SU-DHL-6 (cell line): ENCODE data around the gene CITED4.

Experiments
- H2AFZ ChIP-seq: fragments of 200-600 bp; sonication (generic); 2 replicates; pipeline ENCODE4 v1.6.1; 2014; ENCODE audit warnings: low read depth, mild to moderate bottlenecking, moderate library complexity, mixed read lengths, antibody characterized with exemption, low read length; ENCODE audit not compliant: severe bottlenecking
- H3F3A ChIP-seq: fragments of 200-600 bp; shearing (Covaris generic); 2 replicates; pipeline ENCODE4 v1.6.0; 2016; ENCODE audit warnings: antibody characterized with exemption, mild to moderate bottlenecking; ENCODE audit not compliant: insufficient read depth
- H3K27ac ChIP-seq: fragments of 200-600 bp; sonication (generic); 2 replicates; pipeline ENCODE4 v1.5.1; 2016; ENCODE audit warnings: low read depth, mild to moderate bottlenecking, low read length, moderate library complexity, mixed read lengths
- H3K27me3 ChIP-seq: fragments of 200-600 bp; sonication (generic), shearing (Covaris generic); 2 replicates; pipeline ENCODE4 v1.6.0; 2014; ENCODE audit warnings: mild to moderate bottlenecking, low read length
- H3K36me3 ChIP-seq: fragments of 200-600 bp; sonication (generic); 2 replicates; pipeline ENCODE4 v1.6.1; 2014; ENCODE audit warnings: mild to moderate bottlenecking, low read length, mixed read lengths
- H3K4me2 ChIP-seq: fragments of 300-600, 200-600 bp; shearing (Covaris generic), sonication (generic); 2 replicates; pipeline ENCODE4 v1.6.0; 2014; ENCODE audit warnings: low read length, low read depth, mild to moderate bottlenecking; ENCODE audit not compliant: poor library complexity, severe bottlenecking
- H3K4me3 ChIP-seq: fragments of 200-600 bp; sonication (generic); 2 replicates; pipeline ENCODE4 v1.5.1; 2014; ENCODE audit warnings: antibody characterized with exemption, low read length, mild to moderate bottlenecking, mixed read lengths; ENCODE audit not compliant: insufficient read depth, poor library complexity, severe bottlenecking
- H3K79me2 ChIP-seq: fragments of 200-600 bp; sonication (generic); 2 replicates; pipeline ENCODE4 v1.6.1; 2014; ENCODE audit warnings: mild to moderate bottlenecking, low read length, moderate library complexity; ENCODE audit not compliant: insufficient read depth
- H3K9ac ChIP-seq: fragments of 200-600 bp; sonication (generic); 2 replicates; pipeline ENCODE4 v1.7.0; 2014; ENCODE audit warnings: mild to moderate bottlenecking, low read length
- H3K9me2 ChIP-seq: fragments of 200-600 bp; sonication (generic); replicated peaks from 2 replicates; pipeline ENCODE4 v1.6.1; 2014; ENCODE audit warnings: low read length; ENCODE audit not compliant: insufficient read depth
- H3K9me3 ChIP-seq: fragments of 200-600 bp; sonication (generic); 2 replicates; pipeline ENCODE4 v1.6.1; 2014; ENCODE audit warnings: low read length, mixed read lengths; ENCODE audit not compliant: insufficient read depth
- H4K20me1 ChIP-seq: fragments of 200-600 bp; sonication (generic); 2 replicates; pipeline ENCODE4 v1.6.1; 2014; ENCODE audit warnings: low read depth, mild to moderate bottlenecking, antibody characterized with exemption, low read length, moderate library complexity, mixed read lengths
- CTCF ChIP-seq: fragments of 200-600 bp; sonication (generic); IDR thresholded peaks from one replicate; pipeline ENCODE4 v1.5.1; 2017; ENCODE audit warnings: antibody characterized with exemption, mild to moderate bottlenecking, low read length, moderate library complexity; ENCODE audit not compliant: insufficient read depth, poor library complexity, severe bottlenecking
- EZH2phosphoT487 ChIP-seq: fragments of 200-600 bp; sonication (generic), shearing (Covaris generic); conservative IDR thresholded peaks from 2 replicates; pipeline ENCODE4 v1.6.1; 2018; ENCODE audit warnings: mild to moderate bottlenecking, antibody characterized with exemption, low read length, moderate library complexity, mixed read lengths

The CITED4 gene

GRCh38 chr1:40825435-40825788, 36.8 kb downstream of the CITED4 start:
- no peak overlapping the region for H3K4me3 ChIP-seq
- no peaks in the 10 kb centered on the region for H3K36me3 ChIP-seq
- H3K79me2 ChIP-seq = no peaks in the 10 kb centered on the region
- no peaks in the 10 kb centered on the region for H3F3A ChIP-seq
- H3K9me3 ChIP-seq = no peaks in the 10 kb centered on the region
- H3K27ac ChIP-seq = no peak overlapping the region
- no peak overlapping the region for H3K4me2 ChIP-seq
- TF ChIP-seq EZH2phosphoT487 (no peak), CTCF (no peak)
- no peak overlapping the region for H3K9ac ChIP-seq
- H4K20me1 ChIP-seq = no peaks in the 10 kb centered on the region
- H3K27me3 ChIP-seq = no peaks in the 10 kb centered on the region
- no peak overlapping the region for H2AFZ ChIP-seq
- H3K9me2 ChIP-seq = no peaks in the 10 kb centered on the region

DNA sequence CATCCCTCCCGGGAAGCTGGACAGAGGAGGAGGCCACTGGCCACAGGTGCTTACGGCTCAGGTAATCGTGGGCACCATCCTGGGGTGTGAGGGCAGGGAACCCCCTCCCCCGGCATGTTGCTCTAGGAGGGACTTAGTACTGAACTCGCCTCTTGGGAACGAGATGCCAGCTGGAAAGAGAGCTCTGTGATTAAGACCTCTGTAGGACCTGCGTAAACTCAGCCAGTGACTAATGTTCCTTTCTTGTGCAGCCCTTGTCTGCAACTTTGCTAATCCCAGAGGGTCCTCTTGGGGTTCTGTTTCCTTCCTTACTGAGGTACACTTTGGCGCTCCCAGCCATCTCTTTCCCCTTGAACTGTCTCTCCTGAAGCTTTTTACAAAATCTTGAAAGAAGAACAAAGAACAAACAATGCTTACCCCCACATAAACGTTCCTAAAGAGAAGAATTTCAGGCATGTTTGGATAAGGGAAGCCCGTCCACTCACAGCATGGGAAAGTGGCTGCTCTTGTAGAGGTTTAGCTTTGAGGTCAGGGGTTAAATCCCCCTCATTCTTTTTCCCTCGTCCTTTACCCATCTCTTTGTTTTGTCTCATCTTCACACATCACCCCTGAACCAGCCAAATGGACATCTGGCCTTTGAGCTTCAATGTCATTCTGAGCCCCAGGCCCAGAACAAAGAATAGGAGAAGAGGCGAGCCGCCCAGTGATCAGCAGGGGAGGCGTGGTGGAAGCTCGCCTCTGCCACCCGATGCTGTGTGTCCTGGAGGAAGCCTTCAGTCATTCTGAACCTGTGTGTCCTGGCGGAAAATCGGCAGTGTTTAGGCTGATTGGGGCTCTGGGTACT, 37.4 kb downstream of the CITED4 start:
- H3K4me3 ChIP-seq = no peak overlapping the region
- H3K79me2 ChIP-seq = no peaks in the 10 kb centered on the region
- TF ChIP-seq EZH2phosphoT487 = no peak
- TF ChIP-seq CTCF = no peak
- no peak overlapping the region for H2AFZ ChIP-seq
- H3K9ac ChIP-seq = no peak overlapping the region
- H3K36me3 ChIP-seq = no peaks in the 10 kb centered on the region
- no peak overlapping the region for H3K4me2 ChIP-seq
- no peaks in the 10 kb centered on the region for H3K9me2 ChIP-seq
- H3K27ac ChIP-seq = no peak overlapping the region
- H3F3A ChIP-seq = no peaks in the 10 kb centered on the region
- H3K27me3 ChIP-seq = no peaks in the 10 kb centered on the region
- no peaks in the 10 kb centered on the region for H4K20me1 ChIP-seq
- no peaks in the 10 kb centered on the region for H3K9me3 ChIP-seq

- no peak overlapping the region for H3K4me2 ChIP-seq
- H4K20me1 ChIP-seq = no peaks in the 10 kb centered on the region
- no peaks in the 10 kb centered on the region for H3K27me3 ChIP-seq
- no peaks in the 10 kb centered on the region for H3K79me2 ChIP-seq
- H3K9ac ChIP-seq = no peak overlapping the region
- H2AFZ ChIP-seq = no peak overlapping the region
- H3K27ac ChIP-seq = no peak overlapping the region
- TF ChIP-seq CTCF = no peak
- no peak for TF ChIP-seq EZH2phosphoT487
- H3K36me3 ChIP-seq = no peaks in the 10 kb centered on the region
- no peaks in the 10 kb centered on the region for H3K9me2 ChIP-seq
- H3K4me3 ChIP-seq = no peak overlapping the region
- H3F3A ChIP-seq = no peaks in the 10 kb centered on the region
- H3K9me3 ChIP-seq = no peaks in the 10 kb centered on the region
These were observed 38.2 kb downstream of the CITED4 start for GRCh38 chr1:40823983-40824382.
